HL-60/S4 (cell line): ENCODE data around the gene EML4.
"Not testable (repeated sequence)": the region's sequence is repeated elsewhere in the genome, so short reads cannot be mapped to it uniquely, and the experiment has no call there.

Source experiments
- in situ Hi-C: fragments of 300-500 bp; cut with MboI; formaldehyde crosslinking; loops from 2 replicates; pipeline ENCODE4 v1.14.3; 2022; ENCODE audit warnings: low sequenced_read_pairs

EML4 gene

DNA sequence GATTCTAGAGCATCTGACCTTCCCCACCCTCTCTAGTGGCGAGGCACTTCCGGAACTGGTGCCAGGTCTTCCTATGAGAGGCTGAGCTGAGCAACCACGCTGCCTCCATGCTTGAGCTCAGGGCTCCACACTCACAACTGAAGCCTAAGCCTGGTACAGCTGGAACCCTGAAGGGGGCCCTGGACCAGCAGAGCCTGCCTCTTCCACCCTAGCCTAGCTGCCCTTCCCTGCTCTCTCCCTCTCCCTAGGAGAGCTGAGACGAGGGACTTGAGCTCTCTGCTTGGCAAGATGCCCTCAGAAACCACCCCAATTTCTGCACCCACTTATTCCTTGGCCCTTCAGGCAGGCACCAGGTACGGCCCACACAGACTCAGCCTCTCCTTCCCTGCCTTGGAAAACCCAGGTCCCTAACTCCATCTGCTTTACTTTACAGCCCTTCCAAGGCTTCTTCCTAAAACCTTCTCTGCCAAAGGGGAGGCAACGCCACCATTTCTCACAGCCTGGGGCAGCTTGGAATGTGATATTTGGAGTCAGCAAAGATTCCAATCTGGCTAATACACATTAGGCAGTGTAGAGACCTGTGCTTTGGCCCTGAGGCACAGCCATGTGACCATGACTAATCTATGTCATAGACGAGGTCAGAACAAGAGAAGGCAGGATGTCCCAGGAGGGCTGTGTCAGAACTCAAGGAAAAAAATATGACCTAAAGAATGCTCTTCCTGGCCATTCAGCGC lies 173.1 kb downstream of the EML4 start:
- in situ Hi-C loops: no loop called here

DNA sequence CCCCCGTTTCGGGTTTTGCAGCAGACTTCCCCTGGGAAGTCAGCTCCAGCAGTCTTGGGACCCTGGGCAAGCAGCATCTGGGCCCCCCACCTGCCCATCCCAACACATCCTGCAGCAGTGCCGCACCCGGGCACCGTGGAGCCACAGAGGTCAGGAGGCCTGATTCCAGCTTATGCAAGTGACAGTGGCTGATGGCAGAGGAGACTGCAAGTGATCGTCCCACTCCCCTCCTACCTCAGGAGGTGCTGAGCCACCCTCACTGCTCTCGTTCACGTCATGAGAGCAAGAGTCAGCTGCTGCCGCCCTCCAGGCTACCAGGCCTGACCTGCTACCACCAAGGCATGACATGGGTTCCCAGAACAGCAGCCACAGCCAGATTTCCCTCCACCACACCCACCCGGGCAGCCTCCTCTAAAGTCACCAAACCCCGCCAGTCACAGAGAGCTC lies 173.7 kb downstream of the EML4 start:
- in situ Hi-C loops: no loop called here

DNA sequence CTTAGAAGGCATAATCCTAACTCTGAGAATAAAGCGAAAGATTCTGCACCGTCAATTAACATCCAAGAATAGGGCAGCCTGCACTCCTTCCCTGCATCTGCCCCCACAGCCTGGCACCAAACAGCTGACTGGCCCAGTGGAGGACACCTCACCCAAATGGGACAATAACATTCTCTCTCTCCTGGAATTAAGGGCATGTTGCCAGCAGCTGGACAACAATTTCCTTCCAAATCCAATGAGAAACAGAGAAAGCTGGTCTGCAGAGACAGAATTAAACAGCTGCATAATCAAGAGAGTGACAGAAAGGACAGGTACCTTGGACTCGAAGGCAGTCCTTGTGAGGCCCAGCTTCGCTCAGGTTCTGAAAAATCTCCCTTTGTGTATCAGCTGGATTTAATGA lies 176.8 kb downstream of the EML4 start:
- in situ Hi-C loops: no loop called here

DNA sequence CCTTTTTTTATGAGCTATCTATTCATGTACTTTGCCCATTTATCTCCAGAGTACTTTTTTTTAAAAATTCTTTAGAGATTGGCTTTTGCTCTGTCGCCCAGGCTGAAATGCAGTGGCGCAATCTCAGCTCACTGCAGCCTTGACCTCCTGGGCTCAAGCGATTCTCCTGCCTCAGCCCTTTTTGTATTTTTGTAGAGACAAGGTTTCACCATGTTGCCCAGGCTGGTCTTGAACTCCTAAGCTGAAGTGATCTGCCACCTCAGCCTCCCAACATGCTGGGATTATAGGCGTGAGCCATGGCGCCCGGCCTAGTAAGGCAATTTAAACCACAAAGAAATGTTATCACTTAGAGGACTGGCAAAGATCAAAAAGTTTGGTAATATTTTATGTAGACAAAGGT lies 177.7 kb downstream of the EML4 start:
- in situ Hi-C loops: not testable (repeated sequence)

- in situ Hi-C loops: not testable (repeated sequence)
Measured at GRCh38 chr2:42347518-42347917, 178.4 kb downstream of the EML4 start.

- in situ Hi-C loops: no loop called here
Measured at GRCh38 chr2:42348113-42348805, 179.1 kb downstream of the EML4 start.

- in situ Hi-C loops: no loop called here
Measured at GRCh38 chr2:42350434-42351063, 181.4 kb downstream of the EML4 start.

DNA sequence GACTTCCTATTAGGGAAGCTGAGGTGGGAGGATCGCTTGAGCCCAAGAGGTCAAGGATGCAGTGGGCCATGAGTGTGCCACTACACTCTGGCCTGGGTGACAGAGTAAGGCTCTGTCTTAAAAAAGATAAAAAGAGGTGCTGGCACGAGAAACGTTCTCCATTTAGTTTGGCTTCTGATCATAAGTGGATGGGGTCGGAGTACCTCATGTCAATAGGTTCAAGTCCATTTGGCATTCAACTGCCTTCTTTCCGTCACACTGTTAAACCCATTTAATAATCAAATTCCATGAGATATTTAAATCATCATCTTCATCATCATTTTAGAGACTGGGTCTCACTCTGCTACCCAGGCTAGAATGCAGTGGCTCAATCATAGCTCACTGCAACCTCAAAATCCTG lies 182.7 kb downstream of the EML4 start:
- in situ Hi-C loops: no loop called here

DNA sequence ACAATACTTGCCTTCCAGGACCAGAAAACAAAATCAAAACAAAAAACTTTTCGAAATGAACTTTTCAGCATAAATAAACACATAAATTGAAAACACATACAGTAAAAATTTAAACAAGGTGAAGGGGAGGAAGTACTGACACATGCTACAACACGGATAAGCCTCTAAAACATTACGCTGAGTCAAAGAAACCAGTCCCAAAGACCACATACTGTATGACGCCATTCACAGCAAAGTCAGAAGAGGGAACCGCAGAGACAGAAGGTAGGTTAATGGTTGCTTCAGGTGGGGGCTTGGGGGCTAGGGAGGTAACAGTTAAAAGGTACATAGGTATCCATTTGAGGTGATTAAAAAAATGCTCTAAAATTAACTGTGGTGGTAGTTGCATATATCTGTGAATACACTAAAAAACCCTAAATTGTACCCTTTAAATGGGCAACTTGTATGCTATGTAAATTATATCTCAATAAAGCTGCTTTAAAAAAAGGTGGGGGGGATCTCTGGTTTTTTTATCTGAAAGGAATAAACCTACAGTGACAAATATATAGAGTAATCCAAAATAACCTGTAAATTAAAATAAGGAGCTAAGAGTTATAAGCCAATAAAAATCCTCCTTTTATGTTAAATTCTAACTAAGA lies 184.8 kb downstream of the EML4 start:
- in situ Hi-C loops: no loop called here

DNA sequence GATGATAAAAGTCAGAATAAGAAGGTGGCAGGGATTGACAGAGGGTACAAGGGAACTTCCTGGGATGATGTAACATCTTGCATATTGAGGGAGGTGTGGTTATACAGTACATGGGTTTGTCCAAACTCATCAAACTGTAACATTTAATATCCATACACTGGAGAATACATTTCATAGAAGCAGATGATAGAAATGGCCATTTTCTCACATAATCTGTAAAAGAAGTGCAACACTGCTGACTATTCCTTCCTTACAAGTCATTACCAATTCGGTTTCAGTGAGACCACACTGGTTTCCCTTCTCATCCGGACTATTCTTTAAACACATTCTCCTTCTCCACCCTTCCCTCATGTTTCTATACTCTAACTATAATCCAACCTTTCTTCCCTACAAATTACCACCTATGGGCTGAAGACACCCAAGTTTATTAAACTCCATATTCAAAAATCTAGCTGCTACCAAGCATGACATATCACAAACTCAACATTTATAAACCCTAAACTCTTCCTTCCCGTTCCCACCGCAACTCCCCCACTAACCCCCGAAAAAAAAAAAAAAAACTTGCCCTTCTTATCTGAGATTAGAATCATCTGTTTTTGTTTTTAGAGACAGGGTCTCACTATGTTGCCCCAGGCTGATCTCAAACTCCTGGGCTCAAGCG lies 190.3 kb downstream of the EML4 start:
- in situ Hi-C loops: no loop called here

GRCh38 chr2:42359965-42360483 lies 190.9 kb downstream of the EML4 start:
- in situ Hi-C loops: no loop called here

DNA sequence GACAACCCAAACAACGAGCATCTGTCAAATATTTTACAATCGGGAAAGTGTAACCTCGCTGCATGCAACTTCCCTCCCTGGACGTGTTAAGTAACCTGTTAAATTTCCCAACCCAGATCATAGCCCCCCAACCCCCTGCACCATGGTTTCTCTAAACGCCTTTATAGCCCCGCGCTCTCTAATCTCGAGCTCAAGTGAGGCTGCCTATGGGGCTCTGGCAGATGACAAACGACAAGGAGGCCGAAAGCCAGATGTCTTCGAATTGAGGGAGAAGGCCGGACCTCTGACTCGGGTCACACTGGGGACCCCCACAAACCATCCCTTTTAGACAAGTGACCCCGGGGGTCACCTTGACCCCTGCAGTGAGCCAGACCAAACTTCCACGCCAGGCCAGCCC lies 191.3 kb downstream of the EML4 start:
- in situ Hi-C loops: no loop called here

- in situ Hi-C loops: no loop called here
Measured at GRCh38 chr2:42360890-42361727, 192.0 kb downstream of the EML4 start, which contains the start of gene COX7A2L. Gene COX7A2L (minus strand): TSS chr2:42361217. CDS start chr2:42361161, 56 bp downstream.

- in situ Hi-C loops: no loop called here
Measured at GRCh38 chr2:42361728-42362283, 192.7 kb downstream of the EML4 start.

GRCh38 chr2:42363413-42363812 lies 194.3 kb downstream of the EML4 start:
- in situ Hi-C loops: no loop called here

DNA sequence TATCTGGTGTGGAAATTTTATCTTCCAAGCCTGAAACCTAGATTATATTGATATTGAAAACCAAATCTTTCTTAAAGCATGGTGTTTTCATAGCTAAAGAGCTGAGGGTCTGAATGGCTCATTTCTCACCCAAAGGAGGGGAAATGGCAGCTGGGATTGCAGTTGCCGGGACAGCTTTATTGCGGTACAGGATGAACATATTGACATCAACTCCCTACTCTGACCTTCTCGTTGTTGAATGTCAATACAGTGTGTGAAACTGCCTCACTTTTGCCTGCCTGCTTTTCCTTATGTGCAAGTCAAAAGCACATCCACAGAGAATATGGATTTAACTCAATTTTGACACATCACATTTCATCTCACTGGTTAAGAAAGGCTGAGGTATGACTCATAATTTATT lies 195.5 kb downstream of the EML4 start:
- in situ Hi-C loops: no loop called here

DNA sequence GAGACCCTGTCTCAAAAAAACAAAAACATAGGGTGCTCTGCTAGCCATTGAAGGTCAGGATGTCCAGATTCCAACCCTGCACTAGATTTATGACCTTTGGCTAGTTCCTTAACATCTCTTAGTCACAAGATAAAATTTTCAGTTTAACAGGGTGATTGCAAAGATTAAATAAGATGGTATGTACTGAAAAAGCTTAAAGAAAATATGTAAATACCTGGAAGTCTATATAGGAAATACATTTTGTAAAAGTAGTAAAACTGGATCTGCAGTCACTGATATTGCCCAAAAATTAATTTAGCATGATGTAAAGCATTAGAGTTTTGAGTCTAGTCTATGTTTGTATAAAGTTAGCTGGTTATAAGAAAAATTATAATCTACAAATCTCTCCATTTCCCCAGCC lies 197.3 kb downstream of the EML4 start:
- in situ Hi-C loops: no loop called here

DNA sequence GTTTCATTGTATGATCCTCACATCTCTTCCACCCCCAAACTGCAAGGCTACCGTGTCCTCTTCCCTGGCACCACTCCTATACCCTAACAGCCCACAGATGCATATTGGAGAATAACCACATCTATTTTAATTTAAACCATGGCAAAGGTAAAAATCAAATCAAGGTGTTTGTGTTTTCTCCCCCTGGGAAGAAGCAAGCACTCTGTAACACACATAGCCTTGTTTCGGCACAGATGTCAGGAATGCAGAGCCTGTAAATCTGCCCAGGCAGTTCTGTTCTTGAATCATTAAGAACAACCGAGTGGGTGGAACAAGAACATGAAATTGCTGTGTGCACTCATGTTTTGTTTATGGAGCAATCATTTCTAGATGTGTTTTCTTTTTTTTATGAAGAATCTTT lies 198.7 kb downstream of the EML4 start:
- in situ Hi-C loops: no loop called here

DNA sequence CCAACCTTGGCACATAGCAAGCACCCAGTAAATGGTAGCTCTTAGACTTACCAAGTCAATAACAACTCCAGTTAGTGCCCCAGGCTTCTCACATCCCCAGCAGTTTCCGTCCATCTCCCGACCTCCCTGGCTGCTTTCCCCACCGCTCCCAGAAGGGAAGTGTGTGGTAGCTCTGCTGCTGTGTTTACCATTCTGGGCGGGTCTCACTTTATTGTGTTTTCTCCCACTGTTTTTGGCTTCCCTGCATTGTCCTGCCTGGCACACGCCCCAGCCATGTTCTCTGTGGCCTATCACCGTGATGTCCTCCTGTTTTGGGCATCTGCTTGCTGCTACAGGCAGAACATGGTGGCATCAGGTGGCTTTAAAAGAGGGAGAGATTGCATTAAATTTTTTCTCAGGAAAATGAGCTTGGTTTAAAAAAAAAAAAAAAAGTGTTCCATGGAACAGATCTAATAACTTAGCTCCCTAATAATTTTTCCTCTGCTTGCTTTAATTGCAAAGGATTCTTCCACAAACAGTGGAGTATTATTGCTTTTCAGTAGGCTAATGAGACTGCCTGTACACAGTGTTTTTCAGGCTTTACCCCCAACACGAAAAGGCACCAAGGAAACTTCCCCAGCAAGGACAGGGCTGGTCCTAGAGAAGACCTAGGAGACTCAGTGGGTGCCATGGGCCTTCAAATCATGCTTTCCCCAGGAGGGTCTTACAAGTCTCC lies 199.8 kb downstream of the EML4 start:
- in situ Hi-C loops: no loop called here
